GM19467 (cell line): ENCODE data around the gene TSPAN4.

Experiments
- ATAC-seq: cut with Tn5 transposase; IDR thresholded peaks from one replicate; pipeline ENCODE4 v1.9.1; 2021; ENCODE audit warnings: mild to moderate bottlenecking, moderate library complexity; ENCODE audit not compliant: unreplicated experiment

TSPAN4 gene

GRCh38 chr11:883527-883926, 40.9 kb downstream of the TSPAN4 start:
- no peak for ATAC-seq

GRCh38 chr11:884578-885070, 42.0 kb downstream of the TSPAN4 start:
- ATAC-seq, result no peak

GRCh38 chr11:886568-886967, 43.9 kb downstream of the TSPAN4 start:
- no peak for ATAC-seq

GRCh38 chr11:887589-887988, 44.9 kb downstream of the TSPAN4 start:
- ATAC-seq, result no peak

- no peak for ATAC-seq
Measured at GRCh38 chr11:888310-889212, 45.9 kb downstream of the TSPAN4 start.

- ATAC-seq, result no peak
Measured at GRCh38 chr11:889257-889656, 46.6 kb downstream of the TSPAN4 start.

- ATAC-seq, result no peak
Measured at GRCh38 chr11:889687-890475, 47.2 kb downstream of the TSPAN4 start.

- no peak for ATAC-seq
Measured at GRCh38 chr11:890794-891540, 48.3 kb downstream of the TSPAN4 start.

GRCh38 chr11:893008-893654, 50.5 kb downstream of the TSPAN4 start:
- no peak for ATAC-seq

- ATAC-seq, result no peak
Measured at GRCh38 chr11:894575-895201, 52.0 kb downstream of the TSPAN4 start.

GRCh38 chr11:895331-896110, 52.9 kb downstream of the TSPAN4 start:
- ATAC-seq, result no peak

- ATAC-seq, result no peak
Measured at GRCh38 chr11:897253-898142, 54.8 kb downstream of the TSPAN4 start.

GRCh38 chr11:898143-898511, 55.5 kb downstream of the TSPAN4 start:
- ATAC-seq, result no peak

GRCh38 chr11:898540-899190, 56.0 kb downstream of the TSPAN4 start:
- ATAC-seq, result no peak

- no peak for ATAC-seq
Measured at GRCh38 chr11:899724-900123, 57.1 kb downstream of the TSPAN4 start.

GRCh38 chr11:900545-900944, 57.9 kb downstream of the TSPAN4 start:
- no peak for ATAC-seq

- no peak for ATAC-seq
Measured at GRCh38 chr11:901452-902061, 58.9 kb downstream of the TSPAN4 start.

GRCh38 chr11:904380-904779, 61.7 kb downstream of the TSPAN4 start:
- no peak for ATAC-seq
